Osteoblast (primary cell): ENCODE data around the gene LRRC18. TPM values are rescaled to one million over a fixed set of nuclear protein-coding genes. Genes with fewer than 3 reads are reported as not detected.

Experiments used
- DNase-seq: peaks from one replicate; pipeline ENCODE4 v3.0.0; 2011; ENCODE audit warnings: low spot score, mixed read lengths; ENCODE audit not compliant: insufficient read length; ENCODE audit errors: missing footprints
- H2AFZ ChIP-seq: 2 replicates; pipeline ENCODE4 v1.6.0; 2011; ENCODE audit warnings: mild to moderate bottlenecking, low read length
- H3K27ac ChIP-seq: 2 replicates; pipeline ENCODE4 v1.5.1; 2011; ENCODE audit warnings: mild to moderate bottlenecking, low read depth, low read length, moderate library complexity
- H3K27me3 ChIP-seq: 2 replicates; pipeline ENCODE4 v1.6.0; 2012; ENCODE audit warnings: mild to moderate bottlenecking, control low read depth, inconsistent platforms, low read length, moderate library complexity; ENCODE audit not compliant: insufficient read depth
- H3K36me3 ChIP-seq: 2 replicates; pipeline ENCODE4 v1.5.1; 2011; ENCODE audit warnings: mild to moderate bottlenecking, low read length, control low read depth, moderate library complexity; ENCODE audit not compliant: insufficient read depth
- H3K4me1 ChIP-seq: 2 replicates; pipeline ENCODE4 v1.5.1; 2011; ENCODE audit warnings: mild to moderate bottlenecking, low read length, control low read depth, moderate library complexity; ENCODE audit not compliant: insufficient read depth
- H3K4me2 ChIP-seq: 2 replicates; pipeline ENCODE4 v1.6.0; 2011; ENCODE audit warnings: mild to moderate bottlenecking, low read length; ENCODE audit not compliant: insufficient read depth
- H3K4me3 ChIP-seq: fragments of 200-600 bp; sonication (generic); 3 replicates; pipeline ENCODE4 v1.5.1; 2012; ENCODE audit warnings: mild to moderate bottlenecking, low read length, inconsistent platforms; ENCODE audit not compliant: insufficient read depth
- H3K79me2 ChIP-seq: 2 replicates; pipeline ENCODE4 v1.6.0; 2012; ENCODE audit warnings: mild to moderate bottlenecking, low read length, control low read depth, inconsistent platforms; ENCODE audit not compliant: insufficient read depth
- H3K9me3 ChIP-seq: 2 replicates; pipeline ENCODE4 v1.5.1; 2011; ENCODE audit warnings: low read depth, low read length, control low read depth
- H4K20me1 ChIP-seq: 2 replicates; pipeline ENCODE4 v1.6.0; 2012; ENCODE audit warnings: mild to moderate bottlenecking, low read length, control low read depth; ENCODE audit not compliant: insufficient read depth
- CTCF ChIP-seq: IDR thresholded peaks from 2 replicates; pipeline ENCODE4 v1.5.1; 2011; ENCODE audit warnings: mild to moderate bottlenecking, low read depth, low read length, moderate library complexity; ENCODE audit errors: extremely low read depth
- total RNA-seq: library from RNA; depleted of rRNA; stranded (reverse); fragments of >200 nt; gene quantifications from 2 replicates; pipeline ENCODE4 v1.2.3, GENCODE V29; 2012

The LRRC18 gene
- total RNA-seq, 1 donor = not detected

GRCh38 chr10:48881937-48882336 is 57.7 kb downstream of the LRRC18 start:
- no peaks in the 10 kb centered on the region for H4K20me1 ChIP-seq
- H3K79me2 ChIP-seq = no peaks in the 10 kb centered on the region

DNA sequence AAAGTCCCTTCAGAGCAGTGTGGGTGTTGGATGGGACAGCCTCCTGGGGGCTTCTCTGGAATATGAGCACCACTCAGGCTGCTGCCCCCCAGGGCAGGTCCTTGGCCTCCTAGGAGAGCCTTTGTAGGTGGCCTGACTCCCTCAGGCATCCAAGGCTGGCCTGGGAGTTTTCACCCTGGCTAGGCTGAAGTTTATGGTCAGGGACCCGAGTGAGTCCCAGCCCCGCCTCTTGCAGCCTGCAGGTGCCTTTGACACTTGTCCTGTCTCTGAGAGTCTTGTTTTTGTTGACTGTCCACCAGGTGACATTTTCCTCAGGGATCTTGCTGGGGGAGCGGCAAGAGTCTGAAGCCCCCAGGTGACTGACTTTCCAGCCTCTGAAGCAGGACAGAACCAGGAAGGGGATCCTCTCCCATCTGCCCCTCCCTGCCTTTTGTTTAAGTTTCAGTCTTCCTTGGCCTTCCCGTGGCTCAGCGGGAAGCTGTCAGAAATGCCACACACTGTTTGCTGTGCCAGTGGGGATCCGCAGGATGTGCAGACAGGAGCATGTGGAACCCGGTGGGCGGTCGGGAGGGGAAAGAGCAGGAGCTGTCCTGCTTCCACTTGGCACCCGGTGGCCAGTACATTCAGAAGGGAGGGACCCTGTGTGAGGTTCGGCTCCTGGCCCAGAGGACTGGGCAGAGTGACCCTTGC is 59.5 kb downstream of the LRRC18 start:
- H3K4me2 ChIP-seq = no peak overlapping the region
- no peak for DNase-seq
- no peaks in the 10 kb centered on the region for H3K4me1 ChIP-seq
- H3K27ac ChIP-seq = no peak overlapping the region
- no peak overlapping the region for H3K4me3 ChIP-seq
- H3K79me2 ChIP-seq = no peaks in the 10 kb centered on the region
- H3K27me3 ChIP-seq = peaks cover 3% of the 10 kb centered on the region
- H3K9me3 ChIP-seq = no peaks in the 10 kb centered on the region
- H2AFZ ChIP-seq = no peak overlapping the region
- H3K36me3 ChIP-seq = no peaks in the 10 kb centered on the region
- no peaks in the 10 kb centered on the region for H4K20me1 ChIP-seq
- TF ChIP-seq CTCF = no peak

More at GRCh38 chr10:48881937-48882336, 57.7 kb downstream of the LRRC18 start:
- DNase-seq = no peak
- Histone ChIP-seq H3K4me1 (no peaks in the 10 kb centered on the region), H3K36me3 (no peaks in the 10 kb centered on the region), H3K27me3 (peaks cover 9% of the 10 kb centered on the region), H2AFZ (no peak overlapping the region), H3K9me3 (no peaks in the 10 kb centered on the region), H3K4me3 (no peak overlapping the region), H3K4me2 (no peak overlapping the region), H3K27ac (no peak overlapping the region)
- TF ChIP-seq CTCF = no peak

- Histone ChIP-seq H3K4me2 (no peak overlapping the region), H4K20me1 (no peaks in the 10 kb centered on the region), H2AFZ (no peak overlapping the region), H3K27me3 (peaks cover 6% of the 10 kb centered on the region), H3K9me3 (no peaks in the 10 kb centered on the region), H3K79me2 (no peaks in the 10 kb centered on the region), H3K4me1 (no peaks in the 10 kb centered on the region), H3K4me3 (no peak overlapping the region), H3K36me3 (no peaks in the 10 kb centered on the region), H3K27ac (no peak overlapping the region)
- TF ChIP-seq CTCF = no peak
- no peak for DNase-seq
These were observed 60.2 kb downstream of the LRRC18 start for GRCh38 chr10:48879451-48879850.

GRCh38 chr10:48878091-48878490 is 61.5 kb downstream of the LRRC18 start:
- Histone ChIP-seq H3K4me3 (no peak overlapping the region), H3K9me3 (no peaks in the 10 kb centered on the region), H3K27me3 (peaks cover 3% of the 10 kb centered on the region), H3K27ac (no peak overlapping the region), H4K20me1 (no peaks in the 10 kb centered on the region), H3K79me2 (no peaks in the 10 kb centered on the region), H3K36me3 (no peaks in the 10 kb centered on the region), H2AFZ (no peak overlapping the region), H3K4me1 (no peaks in the 10 kb centered on the region), H3K4me2 (no peak overlapping the region)
- no peak for TF ChIP-seq CTCF
- no peak for DNase-seq
